KMS-11 (cell line): ENCODE measurements around the gene KCNQ4.

ENCODE experiments used
- H2AFZ ChIP-seq: fragments of 200-600 bp; sonication (generic); 2 replicates; pipeline ENCODE4 v1.6.1; 2016; ENCODE audit warnings: antibody characterized with exemption, mixed run types, low read depth
- H3K27ac ChIP-seq: fragments of 200-600 bp; sonication (generic); 2 replicates; pipeline ENCODE4 v1.6.1; 2016; ENCODE audit warnings: mild to moderate bottlenecking, mixed run types
- H3K27me3 ChIP-seq: fragments of 200-600 bp; sonication (generic); 2 replicates; pipeline ENCODE4 v1.6.1; 2017; ENCODE audit warnings: mild to moderate bottlenecking, low read depth, mixed run types, moderate library complexity; ENCODE audit not compliant: insufficient read depth
- H3K36me3 ChIP-seq: fragments of 200-600 bp; sonication (generic); 2 replicates; pipeline ENCODE4 v1.6.1; 2017; ENCODE audit warnings: mild to moderate bottlenecking, mixed run types; ENCODE audit not compliant: insufficient read depth
- H3K4me1 ChIP-seq: fragments of 200-600 bp; sonication (generic); 2 replicates; pipeline ENCODE4 v1.6.1; 2016; ENCODE audit warnings: mild to moderate bottlenecking, low read depth, mixed run types; ENCODE audit not compliant: poor library complexity, severe bottlenecking
- H3K4me2 ChIP-seq: fragments of 200-600 bp; sonication (generic); 2 replicates; pipeline ENCODE4 v1.7.0; 2016; ENCODE audit warnings: mild to moderate bottlenecking, mixed run types
- H3K4me3 ChIP-seq: fragments of 200-600 bp; sonication (generic); IDR thresholded peaks from 2 replicates; pipeline ENCODE4 v1.6.1; 2017; ENCODE audit warnings: low read depth, low read length, mixed read lengths; ENCODE audit not compliant: insufficient read depth
- H3K79me2 ChIP-seq: fragments of 200-600 bp; sonication (generic); 2 replicates; pipeline ENCODE4 v1.6.1; 2016; ENCODE audit warnings: low read depth, mixed run types; ENCODE audit not compliant: insufficient read depth
- H3K9ac ChIP-seq: fragments of 200-600 bp; sonication (generic); 2 replicates; pipeline ENCODE4 v1.6.1; 2016; ENCODE audit warnings: mild to moderate bottlenecking, mixed run types
- H4K20me1 ChIP-seq: fragments of 200-600 bp; sonication (generic); 2 replicates; pipeline ENCODE4 v1.6.1; 2016; ENCODE audit warnings: mild to moderate bottlenecking, mixed run types; ENCODE audit not compliant: insufficient read depth
- CTCF ChIP-seq: fragments of 200-600 bp; sonication (generic); conservative IDR thresholded peaks from 2 replicates; pipeline ENCODE4 v1.6.1; 2017; ENCODE audit warnings: low read depth, mild to moderate bottlenecking, antibody characterized with exemption, low read length, moderate library complexity, mixed read lengths

The KCNQ4 gene

GRCh38 chr1:40783001-40783905 lies at the start of gene KCNQ4:
Gene KCNQ4, plus strand, starts transcription at chr1:40783787. Its CDS starts 307 bp downstream, at chr1:40784094.
- H3K27ac ChIP-seq: no peak within 1 kb of the TSS

GRCh38 chr1:40734882-40735628 lies 48.5 kb upstream of the KCNQ4 start:
- Histone ChIP-seq H3K79me2 (peaks cover 4% of the 10 kb centered on the region; the same call in 1 of the 2 replicates), H2AFZ (no peak overlapping the region), H4K20me1 (peaks cover 7% of the 10 kb centered on the region; the same call in 1 of the 2 replicates), H3K27ac (no peak overlapping the region), H3K36me3 (no peaks in the 10 kb centered on the region), H3K27me3 (no peaks in the 10 kb centered on the region), H3K4me3 (no peak overlapping the region), H3K4me1 (peaks cover 7% of the 10 kb centered on the region), H3K9ac (no peak overlapping the region), H3K4me2 (no peak overlapping the region)
- TF ChIP-seq CTCF: no peak

More at GRCh38 chr1:40783001-40783905, at the start of gene KCNQ4:
- peak within 1 kb of the TSS; percentile 18; the same call in 1 of the 2 replicates for H2AFZ ChIP-seq
- no peaks in the 10 kb centered on the region for H3K27me3 ChIP-seq
- no peaks in the 10 kb centered on the region for H4K20me1 ChIP-seq
- H3K9ac ChIP-seq: no peak within 1 kb of the TSS
- no peak within 1 kb of the TSS for H3K4me2 ChIP-seq
- TF ChIP-seq CTCF: no peak
- H3K4me1 ChIP-seq: no peaks in the 10 kb centered on the region
- H3K36me3 ChIP-seq: no peaks in the 10 kb centered on the region
- H3K79me2 ChIP-seq: no peaks in the 10 kb centered on the region
- H3K4me3 ChIP-seq: no peak within 1 kb of the TSS

GRCh38 chr1:40736085-40736531 lies 47.5 kb upstream of the KCNQ4 start:
- Histone ChIP-seq H3K4me1 (no peaks in the 10 kb centered on the region), H3K79me2 (peaks cover 4% of the 10 kb centered on the region; the same call in 1 of the 2 replicates), H3K4me3 (no peak overlapping the region), H3K36me3 (no peaks in the 10 kb centered on the region), H3K27me3 (no peaks in the 10 kb centered on the region), H4K20me1 (0 out of 2 replicates have a peak, but pooled peaks cover 7% of the 10 kb centered on the region), H3K4me2 (no peak overlapping the region), H2AFZ (no peak overlapping the region), H3K27ac (no peak overlapping the region), H3K9ac (no peak overlapping the region)
- TF ChIP-seq CTCF: no peak

- Histone ChIP-seq H3K27ac (no peak overlapping the region), H3K4me2 (no peak overlapping the region), H3K4me3 (no peak overlapping the region), H3K36me3 (no peaks in the 10 kb centered on the region), H2AFZ (no peak overlapping the region), H3K79me2 (peaks cover 4% of the 10 kb centered on the region; the same call in 1 of the 2 replicates), H4K20me1 (no peaks in the 10 kb centered on the region), H3K9ac (no peak overlapping the region), H3K4me1 (no peaks in the 10 kb centered on the region), H3K27me3 (no peaks in the 10 kb centered on the region)
- TF ChIP-seq CTCF: no peak
Observed at GRCh38 chr1:40738831-40739230, 44.8 kb upstream of the KCNQ4 start.
